SH-SY5Y (cell line): Measurements from ENCODE around the gene MS4A4E.

Experiments used
- GATA2 ChIP-seq: IDR thresholded peaks from 2 replicates; pipeline ENCODE4 v1.6.1; 2011; ENCODE audit warnings: mild to moderate bottlenecking, low read depth, low read length
- GATA3 ChIP-seq: IDR thresholded peaks from 2 replicates; pipeline ENCODE4 v1.6.1; 2011; ENCODE audit warnings: low read depth, mild to moderate bottlenecking, low read length, moderate library complexity

- no peak for TF ChIP-seq GATA2
- no peak for TF ChIP-seq GATA3
Measured at GRCh38 chr11:60230681-60231080, 12.3 kb downstream of the MS4A4E start.
